GM19035 (cell line): ENCODE data around the gene NFATC2.

Source experiments
- ATAC-seq: cut with Tn5 transposase; IDR thresholded peaks from one replicate; pipeline ENCODE4 v1.9.1; 2021; ENCODE audit not compliant: unreplicated experiment

NFATC2 gene

DNA sequence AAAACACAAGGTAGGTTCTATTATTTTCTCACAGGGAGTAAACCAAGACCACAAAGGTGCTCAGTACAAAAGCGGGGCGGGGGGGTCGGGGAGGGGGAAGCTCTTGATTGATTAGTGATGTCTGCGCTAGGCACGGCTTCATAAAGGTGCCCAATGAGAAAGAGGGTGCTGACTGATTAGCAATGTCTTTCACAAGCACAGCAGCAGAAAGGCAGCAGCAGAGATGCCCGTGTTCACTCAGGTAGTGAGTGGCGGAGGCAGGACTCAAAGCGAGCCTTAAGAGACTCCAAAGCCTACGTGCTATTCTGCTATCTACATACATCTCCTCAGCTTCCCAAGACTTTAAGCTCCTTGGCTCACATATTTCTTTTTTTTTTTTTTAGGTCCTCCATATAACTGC is 20.3 kb downstream of the NFATC2 start:
- ATAC-seq: no peak

DNA sequence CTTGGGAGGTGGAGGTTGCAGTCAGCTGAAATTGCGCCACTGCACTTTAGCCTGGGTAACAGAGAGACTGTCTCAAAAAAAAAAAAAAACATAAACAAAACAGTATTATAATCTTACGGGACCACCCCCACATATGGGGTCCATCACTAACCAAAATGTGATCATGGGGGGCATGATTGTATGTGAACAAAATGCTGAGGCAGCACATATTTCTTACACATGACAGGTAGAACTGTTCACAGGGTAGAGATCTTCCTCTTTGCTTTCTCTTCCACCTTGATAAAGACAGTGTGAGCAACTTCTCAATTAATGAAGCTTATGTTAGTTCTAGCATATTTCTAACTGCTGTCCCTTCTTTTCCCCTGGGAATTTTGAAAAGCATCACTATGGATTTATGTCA is 24.7 kb downstream of the NFATC2 start:
- ATAC-seq: no peak

DNA sequence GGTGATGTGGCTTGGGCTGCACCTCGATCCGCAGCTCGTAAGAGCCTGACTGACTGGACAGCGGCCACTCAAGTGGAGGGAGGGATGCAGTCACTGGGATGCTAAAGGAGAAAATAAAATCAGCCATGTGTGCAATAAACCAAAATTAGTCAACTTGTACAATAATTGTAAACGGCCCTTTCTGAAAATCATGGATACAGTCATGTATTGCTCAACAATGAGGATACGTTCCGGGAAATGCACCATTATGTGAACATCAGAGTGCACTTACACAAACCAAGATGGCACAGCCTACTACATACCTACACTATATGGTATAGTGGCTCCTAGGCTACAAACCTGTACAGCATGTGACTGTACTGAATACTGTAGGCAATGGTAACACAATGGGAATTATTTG is 25.7 kb downstream of the NFATC2 start:
- ATAC-seq: no peak

DNA sequence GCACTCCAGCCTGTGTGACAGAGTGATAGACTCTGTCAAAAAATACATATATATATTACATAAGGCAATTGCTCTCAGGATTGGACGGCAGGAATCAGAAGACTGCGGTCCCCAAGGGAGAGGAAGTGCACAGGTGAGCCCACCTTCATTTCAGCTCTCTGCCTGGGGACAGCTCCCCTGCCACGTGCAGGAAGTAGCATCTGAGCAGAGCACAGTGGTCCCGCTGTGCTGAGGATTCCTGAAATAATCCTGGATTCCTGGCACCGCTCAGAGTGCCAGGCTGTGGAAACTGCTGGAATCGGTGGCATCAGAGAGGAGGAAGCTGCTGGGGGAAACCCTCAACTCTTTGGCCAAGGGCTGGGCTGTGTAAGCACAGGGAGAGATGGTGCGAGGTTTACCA is 27.7 kb downstream of the NFATC2 start:
- ATAC-seq: no peak

DNA sequence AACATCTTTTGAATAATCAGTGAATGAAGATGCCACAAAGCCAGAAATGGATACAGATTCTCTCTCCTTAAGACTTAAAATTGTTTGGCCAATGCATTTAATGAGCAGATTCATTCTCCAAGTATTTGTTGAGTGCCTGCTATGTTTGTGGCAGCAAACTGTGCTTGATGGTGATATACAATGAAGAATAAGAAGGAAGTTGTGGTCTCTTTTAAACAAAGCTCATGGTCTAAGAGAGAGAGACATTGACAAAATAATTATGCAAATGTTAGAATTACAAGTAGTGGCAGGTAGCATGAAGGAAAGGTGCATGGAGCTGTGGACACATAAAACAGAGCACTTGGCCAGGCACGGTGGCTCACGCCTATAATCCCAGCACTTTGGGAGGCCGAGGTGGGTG is 28.3 kb downstream of the NFATC2 start:
- ATAC-seq: no peak

DNA sequence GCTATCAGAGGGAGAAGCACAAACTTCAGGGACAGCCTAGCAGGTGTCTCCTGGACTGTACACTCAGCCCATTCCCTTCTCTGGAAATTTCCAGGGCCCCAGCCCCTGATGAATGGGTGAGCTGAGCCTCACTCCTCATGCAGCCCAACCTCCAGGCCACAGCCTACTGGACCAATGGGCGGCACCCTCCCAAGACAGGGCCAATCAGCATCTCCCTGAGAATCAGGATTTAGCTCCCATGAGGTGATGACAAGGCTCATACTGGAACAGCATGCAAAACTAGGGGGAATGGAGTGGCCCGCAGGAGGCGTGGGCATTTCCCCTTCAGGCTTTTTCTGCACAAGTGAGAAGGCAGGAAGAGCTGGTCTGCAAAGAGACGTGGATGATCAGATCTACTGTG is 29.0 kb downstream of the NFATC2 start:
- no peak for ATAC-seq

DNA sequence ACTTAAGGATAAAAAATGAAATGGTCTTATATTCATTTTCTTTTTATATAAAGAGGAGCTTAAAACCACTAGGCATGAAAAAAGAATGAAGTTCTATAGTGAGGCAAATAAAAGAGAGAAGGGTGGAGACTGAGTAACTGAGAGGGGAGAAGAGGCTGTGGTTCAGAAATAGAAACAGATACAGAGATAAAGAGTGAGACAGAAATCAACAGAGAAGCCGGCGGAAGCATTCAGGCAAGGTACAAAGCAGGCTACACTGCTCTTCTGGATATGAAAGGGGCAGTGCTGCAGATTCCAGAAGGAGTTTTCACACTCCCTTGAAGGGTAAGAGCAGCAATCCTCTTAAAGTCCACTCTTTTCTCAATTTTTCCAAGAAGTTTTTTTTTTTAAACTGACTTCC is 29.9 kb downstream of the NFATC2 start:
- ATAC-seq: no peak

DNA sequence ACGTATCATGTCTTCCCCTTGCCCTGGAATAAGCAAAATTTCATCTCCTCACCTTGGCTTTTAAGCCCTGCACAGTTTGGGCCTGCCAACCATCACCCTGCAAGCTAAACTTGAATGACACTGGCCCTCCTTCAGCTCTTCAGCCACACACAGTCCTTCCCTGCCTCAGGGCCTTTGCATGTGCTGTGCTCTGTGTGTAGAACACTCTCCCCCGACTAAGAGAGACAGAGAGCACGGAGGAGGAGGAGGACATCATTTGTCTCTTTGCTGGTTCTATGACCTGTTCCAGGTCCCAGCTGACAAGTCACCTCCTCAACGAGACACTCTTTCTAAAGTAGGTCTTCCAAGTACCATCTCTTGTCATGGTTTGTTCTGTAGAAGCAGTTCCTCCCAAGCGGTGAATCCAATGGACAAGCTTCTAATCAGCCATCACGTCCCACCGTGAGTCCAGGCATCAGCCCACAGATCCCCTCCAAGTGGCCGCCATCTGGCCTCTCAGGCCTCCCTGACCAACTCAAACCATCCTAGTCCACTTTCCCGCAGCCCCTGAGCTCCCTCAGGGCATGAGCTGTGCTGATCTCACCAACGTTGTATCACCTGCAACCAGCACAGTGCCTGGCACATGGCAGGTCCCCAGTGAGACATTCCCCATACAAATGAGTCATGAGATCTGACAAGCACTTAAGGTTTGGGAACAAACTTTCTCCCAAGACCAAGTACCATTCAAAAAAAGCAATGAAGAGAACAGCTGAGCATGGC is 30.5 kb downstream of the NFATC2 start:
- ATAC-seq: no peak

DNA sequence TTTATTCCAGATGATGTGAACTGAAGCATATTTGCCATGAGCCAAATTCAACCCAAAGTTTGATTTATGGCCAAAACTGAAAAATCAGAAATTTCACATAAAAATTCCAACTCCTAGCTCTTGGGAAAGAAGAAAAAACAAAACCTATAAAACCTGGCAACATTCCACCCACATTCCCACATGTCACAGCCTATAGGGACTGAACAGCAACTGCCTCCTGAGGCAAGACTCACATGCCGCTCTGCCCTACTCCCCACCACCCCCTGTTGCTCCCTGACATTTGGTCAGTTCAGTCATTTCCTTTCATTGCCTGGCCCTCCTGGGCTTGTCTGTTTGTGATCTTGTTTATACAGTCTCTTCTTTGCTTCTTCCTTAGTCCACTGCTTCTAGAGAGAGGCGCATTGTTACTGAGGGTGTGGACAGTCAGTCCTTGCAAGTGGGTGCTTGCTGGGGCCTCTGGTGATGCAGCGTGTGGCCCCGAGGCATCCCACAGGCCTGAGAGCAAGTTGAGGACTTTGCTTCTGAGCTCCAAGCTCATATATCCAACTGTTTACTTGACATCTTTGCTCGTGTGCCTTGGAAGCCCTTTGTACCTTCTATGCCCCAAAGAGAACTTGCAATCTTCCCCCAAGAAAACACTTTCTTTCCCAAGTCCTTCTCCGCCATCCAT is 31.4 kb downstream of the NFATC2 start:
- ATAC-seq: no peak

DNA sequence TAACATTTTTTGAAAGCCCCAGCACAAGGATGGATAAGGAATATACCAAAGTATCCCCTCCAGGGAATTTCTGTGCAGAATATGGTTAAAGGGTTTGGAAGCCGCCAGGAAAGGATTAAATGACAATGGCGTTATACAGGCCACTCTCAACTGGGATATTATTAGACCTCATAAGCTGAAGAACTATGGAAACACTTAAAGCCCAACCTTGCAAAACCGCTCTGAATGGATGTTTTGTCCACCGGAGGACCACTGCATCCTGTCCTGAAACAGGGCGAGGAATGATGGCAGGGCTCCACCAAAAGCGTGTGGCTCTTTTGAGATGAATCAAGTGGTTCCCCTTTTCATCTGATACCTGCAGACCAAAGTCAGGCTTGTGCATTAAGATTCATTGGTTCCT is 32.4 kb downstream of the NFATC2 start:
- no peak for ATAC-seq

DNA sequence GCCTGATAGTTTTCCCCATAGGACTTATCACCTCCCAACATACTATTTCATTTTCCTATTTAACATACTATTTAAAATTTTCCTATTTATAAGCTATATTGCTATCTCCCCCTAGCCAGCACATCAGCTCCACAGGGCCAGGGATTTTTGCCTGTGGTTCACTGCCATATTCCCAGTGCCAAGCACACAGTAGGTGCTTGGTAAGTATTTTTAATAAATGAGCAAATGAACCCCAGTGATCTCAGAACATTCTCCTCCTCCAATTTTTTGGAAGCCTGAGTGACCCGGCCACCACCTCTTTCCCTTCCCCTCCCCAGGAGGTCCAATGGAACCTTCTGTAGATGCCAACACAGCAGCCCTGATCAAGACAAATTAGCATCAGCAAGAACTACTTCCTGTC is 33.3 kb downstream of the NFATC2 start:
- no peak for ATAC-seq

DNA sequence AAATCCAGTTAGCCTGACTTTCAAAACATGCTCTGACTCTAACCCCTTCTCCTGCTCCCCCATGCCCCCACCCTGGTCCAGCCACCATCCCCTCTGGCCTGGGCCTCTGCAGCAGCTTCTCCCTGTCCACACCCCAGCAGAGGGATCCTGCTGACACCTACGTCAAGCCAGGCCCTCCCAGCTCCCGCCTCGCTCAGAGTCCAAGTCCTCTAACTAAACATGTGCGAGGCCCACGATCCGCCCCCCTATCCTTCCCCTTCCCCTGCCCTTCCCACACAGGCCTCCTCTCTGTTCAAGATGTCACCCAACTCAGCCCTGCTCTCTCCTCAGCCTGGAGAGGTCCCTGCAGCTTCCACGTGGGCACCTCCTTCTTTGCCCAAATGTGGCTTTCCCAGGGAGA is 33.7 kb downstream of the NFATC2 start:
- ATAC-seq: no peak

DNA sequence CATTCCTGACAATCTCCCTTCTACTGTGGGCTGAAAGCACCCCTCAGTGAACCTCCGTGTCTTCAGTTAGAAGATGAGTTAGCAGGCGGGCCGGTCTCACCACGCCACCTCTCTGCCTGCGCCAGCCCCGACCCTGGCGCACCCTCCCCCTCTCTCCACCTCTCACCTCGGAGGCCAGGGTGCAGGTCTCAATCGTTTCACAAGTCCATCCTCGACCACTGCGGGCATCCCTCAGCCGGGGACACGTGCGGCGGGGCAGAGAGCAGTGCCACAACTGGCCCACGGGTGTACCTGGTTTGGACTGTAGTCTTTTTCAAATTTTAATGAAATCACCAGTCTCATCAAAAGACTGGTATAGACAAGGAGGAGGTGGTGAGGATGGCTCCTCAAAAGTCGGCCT is 34.4 kb downstream of the NFATC2 start:
- no peak for ATAC-seq

DNA sequence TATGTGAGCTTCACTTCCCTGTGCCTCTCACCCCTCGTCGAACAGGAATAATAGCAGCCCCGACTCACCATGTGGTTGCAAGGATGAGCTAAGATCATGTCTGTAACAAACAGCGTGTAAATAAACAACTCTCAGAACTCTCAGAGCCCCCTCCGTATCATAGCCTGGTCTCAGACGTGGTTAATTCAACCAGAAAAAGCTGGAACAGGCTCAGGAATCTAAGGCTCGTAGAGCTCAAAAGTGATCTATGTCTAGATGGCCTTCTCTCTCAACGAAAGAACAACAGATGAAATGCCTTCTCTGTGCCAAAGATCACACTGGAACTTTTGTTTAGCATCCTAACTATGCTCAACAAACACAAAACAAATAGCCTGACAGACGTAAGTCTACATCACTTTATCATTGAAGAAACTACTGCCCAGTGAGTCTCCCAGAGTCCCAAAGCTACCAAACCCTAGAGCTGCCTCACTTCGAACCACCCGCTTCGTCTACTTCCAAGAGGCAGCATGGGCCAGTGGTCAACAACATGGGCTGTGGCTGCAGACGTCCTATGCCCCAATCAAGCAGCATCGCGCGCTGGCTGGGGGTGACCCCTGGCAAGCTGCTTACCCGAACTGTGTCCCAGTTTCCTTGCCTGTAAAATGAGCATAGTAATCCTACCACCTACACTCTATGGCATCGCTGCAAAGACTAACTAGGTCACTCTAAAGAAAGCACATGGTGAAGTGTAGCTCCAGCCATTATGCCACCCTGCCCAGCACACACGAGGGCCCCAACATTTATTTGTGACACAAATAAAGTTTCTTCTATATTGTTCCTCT is 35.1 kb downstream of the NFATC2 start:
- no peak for ATAC-seq

DNA sequence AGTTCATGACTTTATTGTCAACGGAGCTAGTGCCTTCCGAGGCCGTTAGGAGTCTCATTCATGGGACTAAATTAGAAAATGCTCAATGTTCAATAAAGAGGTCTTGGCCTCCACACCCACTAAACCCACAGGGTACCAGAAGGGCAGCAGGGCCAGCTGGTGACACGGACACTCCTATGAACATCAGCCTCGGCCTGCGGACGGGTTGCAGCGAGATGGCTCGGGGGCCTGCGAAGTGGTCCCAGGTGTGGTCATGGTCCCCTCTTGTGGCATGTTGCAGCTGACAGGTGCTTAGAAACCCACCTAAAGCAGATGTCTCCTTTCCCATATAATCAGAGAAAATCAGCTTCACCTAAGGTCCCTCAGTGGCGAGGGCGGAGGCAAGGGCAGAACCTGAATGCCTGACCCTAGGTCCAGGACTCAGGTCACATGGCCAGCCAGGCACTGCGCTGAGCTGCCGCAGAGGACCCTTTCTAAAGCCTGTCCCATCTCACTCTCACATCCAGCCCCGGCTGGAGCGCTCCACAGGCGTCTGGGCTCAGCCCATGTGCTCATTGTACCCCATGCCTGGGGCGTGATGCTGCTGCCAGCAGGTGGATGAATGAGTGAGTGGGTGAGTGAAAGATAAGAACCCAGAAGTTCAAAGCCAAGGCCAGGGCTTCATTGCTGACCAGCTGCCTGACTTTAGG is 35.8 kb downstream of the NFATC2 start:
- no peak for ATAC-seq

DNA sequence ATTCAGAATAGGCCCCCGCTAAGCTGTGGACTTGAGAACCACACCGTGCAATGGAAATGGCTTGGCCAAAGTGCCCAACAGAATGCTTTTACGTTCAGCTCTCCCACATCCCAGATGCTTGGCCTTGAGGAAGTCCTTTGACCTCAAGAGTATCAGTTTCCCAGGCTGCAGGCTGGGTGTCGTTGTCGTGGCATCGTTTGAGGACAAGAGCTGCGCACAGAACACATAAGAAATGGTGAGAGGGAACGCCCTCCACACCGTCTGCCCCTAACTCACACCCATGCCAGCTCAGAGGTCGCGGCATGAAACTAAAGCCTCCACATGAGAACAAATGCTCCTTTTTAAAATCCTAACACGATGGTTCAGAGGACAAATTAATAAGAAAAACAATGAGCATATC is 37.0 kb downstream of the NFATC2 start:
- no peak for ATAC-seq

DNA sequence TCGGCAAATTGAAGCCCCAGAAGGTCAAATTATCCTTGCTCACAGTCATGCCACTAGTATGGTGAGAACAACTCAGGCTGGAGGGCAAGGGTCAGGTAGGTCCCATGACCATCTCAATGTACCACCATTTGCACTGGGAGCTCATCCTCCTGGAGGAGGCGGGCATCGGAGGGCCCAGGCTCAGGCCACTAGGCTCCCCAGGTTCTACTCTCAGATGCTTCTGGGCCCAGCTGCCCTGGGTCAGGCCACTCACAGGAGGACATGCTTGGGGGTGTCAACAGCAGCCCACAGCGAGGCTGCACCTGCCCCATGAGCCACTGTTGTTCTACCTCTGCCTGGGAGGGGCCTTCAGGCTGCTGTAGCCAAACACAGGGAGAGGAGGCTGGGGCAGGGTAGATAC is 39.1 kb downstream of the NFATC2 start:
- ATAC-seq: no peak

DNA sequence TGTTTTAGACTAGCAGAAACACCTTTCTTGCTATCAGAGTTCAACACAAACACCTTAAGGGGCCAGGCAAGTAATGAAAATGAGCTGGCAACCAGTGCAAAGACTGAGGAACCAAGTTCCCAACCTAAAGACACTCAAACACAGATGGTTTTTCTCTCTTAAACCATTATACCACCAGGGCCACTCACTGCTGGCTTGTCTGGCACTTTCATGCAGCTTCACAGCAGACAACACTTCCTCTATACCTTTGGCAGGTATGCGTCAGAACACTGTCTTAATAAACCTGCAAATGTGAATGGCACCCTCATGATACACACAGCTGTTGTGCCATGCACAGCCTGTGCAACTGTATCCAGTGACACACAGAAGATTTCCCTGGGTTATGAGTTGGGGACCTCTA is 41.6 kb downstream of the NFATC2 start:
- no peak for ATAC-seq

DNA sequence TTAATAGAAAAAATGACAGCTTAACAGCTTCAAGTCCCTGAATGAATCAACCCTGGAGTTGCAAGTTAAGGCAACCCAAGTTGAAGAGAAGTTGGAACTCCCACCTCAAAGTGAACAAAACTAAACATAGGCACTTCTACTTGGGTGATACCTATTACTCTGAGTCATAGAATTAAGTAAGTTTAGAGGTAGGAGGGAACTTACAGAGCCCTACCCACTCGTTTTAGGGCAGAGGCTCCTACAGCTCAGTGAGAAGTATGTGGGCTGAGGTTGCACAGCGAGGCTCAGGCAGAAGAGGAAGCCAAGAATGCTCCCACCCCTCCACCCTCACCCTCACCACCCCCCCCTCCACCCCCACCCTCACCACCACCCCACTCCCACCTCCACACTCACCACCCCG is 42.2 kb downstream of the NFATC2 start:
- peak; percentile 68 for ATAC-seq

DNA sequence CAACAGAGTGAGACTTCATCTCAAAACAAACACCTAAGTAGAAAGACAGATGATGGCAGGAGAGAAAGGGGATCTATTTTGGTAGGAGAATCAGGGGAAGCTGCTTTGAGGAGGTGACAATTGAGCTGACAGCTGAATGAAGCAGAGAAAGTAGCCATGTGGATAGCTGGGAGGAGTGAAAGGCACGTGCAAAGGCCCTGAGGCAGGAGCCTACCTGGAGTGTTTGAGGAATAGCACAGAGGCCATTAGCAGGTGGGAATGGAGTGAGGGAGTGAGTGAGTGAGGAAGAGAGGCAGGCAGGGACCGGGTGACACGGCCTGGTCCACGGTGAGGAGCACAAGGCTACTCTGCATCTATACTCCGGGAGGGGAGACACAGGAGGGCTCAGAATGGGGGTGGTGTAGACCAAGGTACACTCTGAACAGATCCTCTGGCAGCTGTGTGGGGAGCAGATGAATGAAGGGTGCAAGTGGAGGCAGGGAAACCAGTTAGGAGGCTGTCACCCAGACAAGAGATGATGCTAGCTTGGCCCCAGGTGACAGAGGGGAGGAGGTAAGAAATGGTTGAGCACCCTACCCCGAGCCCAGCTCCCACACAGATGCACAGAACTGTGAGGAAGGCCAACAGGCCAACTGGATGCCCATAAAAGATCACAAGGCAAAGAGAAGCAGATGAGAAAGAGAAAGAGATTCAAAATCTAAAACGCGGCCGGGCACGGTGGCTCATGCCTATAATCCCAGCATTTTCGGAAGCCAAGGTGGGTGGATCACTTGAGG is 43.6 kb downstream of the NFATC2 start:
- no peak for ATAC-seq
